Liver (tissue), 3 donors: Measurements from ENCODE around the gene ARFGAP1.

Experiments used
- CTCF ChIP-seq: fragments of 150-350 bp; IDR thresholded peaks from 2 replicates; pipeline ENCODE4 v1.5.1; 2017; ENCODE audit warnings: improper control_type of control experiment, low read depth, low read length; ENCODE audit not compliant: missing input control
- FOXA2 ChIP-seq: IDR thresholded peaks from 2 replicates; pipeline ENCODE4 v1.6.1; 2016; ENCODE audit warnings: antibody characterized with exemption
- SP1 ChIP-seq: IDR thresholded peaks from 2 replicates; pipeline ENCODE4 v1.6.1; 2018; ENCODE audit warnings: antibody characterized with exemption, mild to moderate bottlenecking
- donor health status: healthy.
- donor health status: healthy.

- TF ChIP-seq CTCF (no peak), SP1 (no peak), FOXA2 (no peak)
Observed at GRCh38 chr20:63277466-63278272, 5.1 kb downstream of the ARFGAP1 start.
